HepG2 (cell line): ENCODE measurements around the gene ZCCHC24. TPM values are rescaled to one million over a fixed set of nuclear protein-coding genes. Genes with fewer than 3 reads are reported as not detected.
A peak's percentile ranks its signal among the peaks of the same experiment; 100 is the strongest.

ENCODE experiments used
- CCDC6 ChIP-seq: sonication (generic); formaldehyde crosslinking; IDR thresholded peaks from 2 replicates; pipeline ENCODE4 v1.8.1; 2022; ENCODE audit warnings: mild to moderate bottlenecking, missing genetic modification reagents, moderate library complexity
- CEBPG ChIP-seq: IDR thresholded peaks from 2 replicates; pipeline ENCODE4 v1.6.1; 2016
- CENPT ChIP-seq: sonication (generic); formaldehyde crosslinking; IDR thresholded peaks from 2 replicates; pipeline ENCODE4 v1.8.0; 2022; ENCODE audit warnings: low read depth, mild to moderate bottlenecking, moderate library complexity, missing genetic modification reagents
- KAT8 ChIP-seq: IDR thresholded peaks from 2 replicates; pipeline ENCODE4 v1.6.1; 2016; ENCODE audit warnings: missing genetic modification reagents, missing compliant biosample characterization
- LCORL ChIP-seq, 2 experiments: fragments of 450-650 bp in 1 of 2; sonication (generic) in 1 of 2; formaldehyde crosslinking in 1 of 2; IDR thresholded peaks; 2 replicates each; pipeline versions ENCODE4 v1.5.0 to v1.6.1; 2017 to 2020; ENCODE audit warnings: antibody characterized with exemption in 1 of 2, missing genetic modification reagents in 1 of 2
- MAZ ChIP-seq, 2 experiments: sonication (generic) in 1 of 2; formaldehyde crosslinking in 1 of 2; IDR thresholded peaks; 2 replicates each; pipeline versions ENCODE4 v1.5.0 to v1.6.1; 2012 to 2020; ENCODE audit warnings: low read depth in 2 of 2, mild to moderate bottlenecking in 2 of 2, borderline replicate concordance in 1 of 2, improper control_type of control experiment in 1 of 2, low read length in 1 of 2, missing genetic modification reagents in 1 of 2, moderate library complexity in 1 of 2
- NFKB2 ChIP-seq: sonication (generic); formaldehyde crosslinking; IDR thresholded peaks from 2 replicates; pipeline ENCODE4 v1.4.0; 2020; ENCODE audit warnings: missing genetic modification reagents, borderline replicate concordance
- NRL ChIP-seq: sonication (generic); formaldehyde crosslinking; IDR thresholded peaks from 2 replicates; pipeline ENCODE4 v1.5.0; 2020; ENCODE audit warnings: missing genetic modification reagents, mild to moderate bottlenecking, moderate library complexity, borderline replicate concordance
- ZBTB3 ChIP-seq: sonication (generic); formaldehyde crosslinking; IDR thresholded peaks from 2 replicates; pipeline ENCODE4 v1.4.0; 2020; ENCODE audit warnings: low read depth, mild to moderate bottlenecking, moderate library complexity, missing genetic modification reagents, borderline replicate concordance
- ZC3H13 ChIP-seq: sonication (generic); formaldehyde crosslinking; IDR thresholded peaks from 2 replicates; pipeline ENCODE4 v1.8.1; 2023; ENCODE audit warnings: mild to moderate bottlenecking, missing genetic modification reagents, moderate library complexity
- ZNF224 ChIP-seq: sonication (generic); formaldehyde crosslinking; IDR thresholded peaks from 2 replicates; pipeline ENCODE4 v1.5.0; 2020; ENCODE audit warnings: mild to moderate bottlenecking, missing genetic modification reagents
- ZNF225 ChIP-seq: sonication (generic); formaldehyde crosslinking; IDR thresholded peaks from 2 replicates; pipeline ENCODE4 v1.4.0; 2020; ENCODE audit warnings: mild to moderate bottlenecking, missing genetic modification reagents
- ZNF557 ChIP-seq: sonication (generic); formaldehyde crosslinking; IDR thresholded peaks from 2 replicates; pipeline ENCODE4 v1.4.0; 2020; ENCODE audit warnings: missing genetic modification reagents
- polyA plus RNA-seq, 8 experiments: library from polyadenylated mRNA; depleted of rRNA in 3 of 8; stranded (reverse) in 7 of 8; unstranded in 1 of 8; fragments of >200 nt; fragmentation: Illumina TruSeq in 4 of 8; extraction: Trizol in 4 of 8; gene quantifications; 2 replicates each; pipeline versions ENCODE4 v1.2.1 to v1.2.3, GENCODE V29; 2011 to 2016; ENCODE audit warnings: low read depth in 4 of 8, missing spikeins in 1 of 8, mixed read lengths in 1 of 8; ENCODE audit not compliant: insufficient read depth in 1 of 8
- total RNA-seq, 5 experiments: library from RNA; depleted of rRNA; stranded (reverse); fragments of >200 nt; fragmentation: Illumina TruSeq; extraction: Trizol; gene quantifications; 2 replicates each; pipeline ENCODE4 v1.2.3, GENCODE V29; 2016; ENCODE audit warnings: low read depth in 1 of 5
- TF ChIP-seq, protein P1 (sequence below): sonication (generic); formaldehyde crosslinking; IDR thresholded peaks from 2 replicates; pipeline ENCODE4 v1.4.0; 2020; ENCODE audit warnings: missing genetic modification reagents
- TF ChIP-seq, protein P2 (sequence below): sonication (generic); formaldehyde crosslinking; IDR thresholded peaks from 2 replicates; pipeline ENCODE4 v1.5.0; 2020; ENCODE audit warnings: missing genetic modification reagents
- TF ChIP-seq, protein P3 (sequence below): IDR thresholded peaks from 2 replicates; pipeline ENCODE4 v1.6.1; 2018; ENCODE audit warnings: missing genetic modification reagents, mild to moderate bottlenecking, missing compliant biosample characterization
- TF ChIP-seq, protein P4 (sequence below): sonication (generic); formaldehyde crosslinking; IDR thresholded peaks from 2 replicates; pipeline ENCODE4 v1.4.0; 2020; ENCODE audit warnings: missing genetic modification reagents, mild to moderate bottlenecking, borderline replicate concordance

The ZCCHC24 gene
- total and polyA plus RNA-seq, 2 of the 13 experiments (the other 11 are each of a cell fraction or from before 2014, with no cell fraction given): 3.1 to 7.9 TPM

DNA sequence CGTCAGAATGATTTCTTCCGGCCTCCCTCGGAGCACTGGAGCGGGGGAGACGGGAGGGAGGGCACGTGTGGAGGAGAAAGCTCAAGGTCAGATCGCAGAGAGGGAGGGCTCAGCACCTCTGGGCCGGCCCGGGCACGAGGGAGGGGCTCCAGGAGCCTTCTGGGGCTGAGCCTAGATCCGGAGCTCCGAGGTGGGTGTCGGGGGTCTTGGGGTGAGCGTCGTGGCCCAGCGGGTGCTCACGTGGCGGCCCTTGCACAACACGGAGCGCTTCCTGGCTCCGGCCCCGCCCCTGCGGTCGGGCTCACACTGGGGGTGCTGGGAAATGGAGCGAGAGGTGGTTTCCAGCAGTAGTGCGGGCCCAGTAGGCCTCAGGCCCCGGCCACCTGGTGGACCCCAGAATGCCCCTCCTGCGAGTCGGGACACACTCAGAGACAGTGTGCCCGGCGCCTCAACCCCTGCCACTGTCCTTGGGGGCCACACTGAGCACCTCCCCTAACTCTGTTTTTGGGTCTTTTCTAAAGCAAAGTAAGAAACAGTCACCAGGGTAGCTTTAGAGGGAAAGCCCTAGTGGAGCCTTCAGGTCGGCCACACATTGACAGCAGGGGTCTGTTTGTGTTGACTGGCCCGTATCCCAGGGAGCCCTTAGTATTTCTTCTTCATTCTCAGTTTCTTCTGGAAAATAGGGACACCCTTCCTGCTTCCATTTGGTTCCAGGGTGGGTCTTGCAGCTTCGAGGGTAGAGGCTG is 97.4 kb downstream of the ZCCHC24 start (continued):
- TF ChIP-seq, protein P1, sequence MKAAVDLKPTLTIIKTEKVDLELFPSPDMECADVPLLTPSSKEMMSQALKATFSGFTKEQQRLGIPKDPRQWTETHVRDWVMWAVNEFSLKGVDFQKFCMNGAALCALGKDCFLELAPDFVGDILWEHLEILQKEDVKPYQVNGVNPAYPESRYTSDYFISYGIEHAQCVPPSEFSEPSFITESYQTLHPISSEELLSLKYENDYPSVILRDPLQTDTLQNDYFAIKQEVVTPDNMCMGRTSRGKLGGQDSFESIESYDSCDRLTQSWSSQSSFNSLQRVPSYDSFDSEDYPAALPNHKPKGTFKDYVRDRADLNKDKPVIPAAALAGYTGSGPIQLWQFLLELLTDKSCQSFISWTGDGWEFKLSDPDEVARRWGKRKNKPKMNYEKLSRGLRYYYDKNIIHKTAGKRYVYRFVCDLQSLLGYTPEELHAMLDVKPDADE (CRISPR knock-in tag): peak; percentile 85; the same call in 1 of the 2 replicates
- TF ChIP-seq ZC3H13 (CRISPR knock-in tag): peak; percentile 50; the same call in 1 of the 2 replicates
- peak; percentile 47; the same call in 1 of the 2 replicates for TF ChIP-seq ZNF225
- TF ChIP-seq CCDC6 (CRISPR knock-in tag): 0 out of 2 replicates have a peak, but pooled peaks have one; percentile 52
- TF ChIP-seq, protein P2, sequence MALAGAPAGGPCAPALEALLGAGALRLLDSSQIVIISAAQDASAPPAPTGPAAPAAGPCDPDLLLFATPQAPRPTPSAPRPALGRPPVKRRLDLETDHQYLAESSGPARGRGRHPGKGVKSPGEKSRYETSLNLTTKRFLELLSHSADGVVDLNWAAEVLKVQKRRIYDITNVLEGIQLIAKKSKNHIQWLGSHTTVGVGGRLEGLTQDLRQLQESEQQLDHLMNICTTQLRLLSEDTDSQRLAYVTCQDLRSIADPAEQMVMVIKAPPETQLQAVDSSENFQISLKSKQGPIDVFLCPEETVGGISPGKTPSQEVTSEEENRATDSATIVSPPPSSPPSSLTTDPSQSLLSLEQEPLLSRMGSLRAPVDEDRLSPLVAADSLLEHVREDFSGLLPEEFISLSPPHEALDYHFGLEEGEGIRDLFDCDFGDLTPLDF (CRISPR knock-in tag): no peak
- TF ChIP-seq CENPT (CRISPR knock-in tag): no peak
- TF ChIP-seq, protein P3, sequence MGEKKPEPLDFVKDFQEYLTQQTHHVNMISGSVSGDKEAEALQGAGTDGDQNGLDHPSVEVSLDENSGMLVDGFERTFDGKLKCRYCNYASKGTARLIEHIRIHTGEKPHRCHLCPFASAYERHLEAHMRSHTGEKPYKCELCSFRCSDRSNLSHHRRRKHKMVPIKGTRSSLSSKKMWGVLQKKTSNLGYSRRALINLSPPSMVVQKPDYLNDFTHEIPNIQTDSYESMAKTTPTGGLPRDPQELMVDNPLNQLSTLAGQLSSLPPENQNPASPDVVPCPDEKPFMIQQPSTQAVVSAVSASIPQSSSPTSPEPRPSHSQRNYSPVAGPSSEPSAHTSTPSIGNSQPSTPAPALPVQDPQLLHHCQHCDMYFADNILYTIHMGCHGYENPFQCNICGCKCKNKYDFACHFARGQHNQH: peak; percentile 43; the same call in 1 of the 2 replicates
- TF ChIP-seq ZBTB3 (CRISPR knock-in tag): 0 out of 2 replicates have a peak, but pooled peaks have one; percentile 0
- no peak for TF ChIP-seq ZNF224 (CRISPR knock-in tag)
- TF ChIP-seq, protein P4, sequence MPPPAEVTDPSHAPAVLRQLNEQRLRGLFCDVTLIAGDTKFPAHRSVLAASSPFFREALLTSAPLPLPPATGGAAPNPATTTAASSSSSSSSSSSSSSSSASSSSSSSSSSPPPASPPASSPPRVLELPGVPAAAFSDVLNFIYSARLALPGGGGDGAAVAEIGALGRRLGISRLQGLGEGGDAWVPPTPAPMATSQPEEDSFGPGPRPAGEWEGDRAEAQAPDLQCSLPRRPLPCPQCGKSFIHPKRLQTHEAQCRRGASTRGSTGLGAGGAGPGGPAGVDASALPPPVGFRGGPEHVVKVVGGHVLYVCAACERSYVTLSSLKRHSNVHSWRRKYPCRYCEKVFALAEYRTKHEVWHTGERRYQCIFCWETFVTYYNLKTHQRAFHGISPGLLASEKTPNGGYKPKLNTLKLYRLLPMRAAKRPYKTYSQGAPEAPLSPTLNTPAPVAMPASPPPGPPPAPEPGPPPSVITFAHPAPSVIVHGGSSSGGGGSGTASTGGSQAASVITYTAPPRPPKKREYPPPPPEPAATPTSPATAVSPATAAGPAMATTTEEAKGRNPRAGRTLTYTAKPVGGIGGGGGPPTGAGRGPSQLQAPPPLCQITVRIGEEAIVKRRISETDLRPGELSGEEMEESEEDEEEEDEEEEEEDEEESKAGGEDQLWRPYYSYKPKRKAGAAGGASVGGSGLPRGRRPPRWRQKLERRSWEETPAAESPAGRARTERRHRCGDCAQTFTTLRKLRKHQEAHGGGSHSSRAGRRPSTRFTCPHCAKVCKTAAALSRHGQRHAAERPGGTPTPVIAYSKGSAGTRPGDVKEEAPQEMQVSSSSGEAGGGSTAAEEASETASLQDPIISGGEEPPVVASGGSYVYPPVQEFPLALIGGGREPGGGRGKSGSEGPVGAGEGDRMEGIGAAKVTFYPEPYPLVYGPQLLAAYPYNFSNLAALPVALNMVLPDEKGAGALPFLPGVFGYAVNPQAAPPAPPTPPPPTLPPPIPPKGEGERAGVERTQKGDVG (CRISPR knock-in tag): 0 out of 2 replicates have a peak, but pooled peaks have one; percentile 39
- TF ChIP-seq NFKB2 (CRISPR knock-in tag): peak; percentile 83; the same call in 1 of the 2 replicates
- no peak for TF ChIP-seq LCORL (IDR thresholded peaks at IDR 0.05)
- TF ChIP-seq LCORL (CRISPR knock-in tag; IDR thresholded peaks at IDR 0.05): peak; percentile 66
- 0 out of 2 replicates have a peak, but pooled peaks have one; percentile 55 for TF ChIP-seq NRL (CRISPR knock-in tag)
- TF ChIP-seq KAT8: peak; percentile 44; the same call in 1 of the 2 replicates
- TF ChIP-seq CEBPG (CRISPR knock-in tag): peak; percentile 82
- TF ChIP-seq MAZ (IDR thresholded peaks at IDR 0.05; ENCODE audit: borderline replicate concordance, low read depth, low read length): no peak; the same call in 1 of the 2 replicates
- TF ChIP-seq MAZ (CRISPR knock-in tag; IDR thresholded peaks at IDR 0.05; ENCODE audit: low read depth): 0 out of 2 replicates have a peak, but pooled peaks have one; percentile 58
- 0 out of 2 replicates have a peak, but pooled peaks have one; percentile 39 for TF ChIP-seq ZNF557 (CRISPR knock-in tag)
